Keratinocyte (primary cell): ENCODE results near the gene TPD52L2.
"Not testable (repeated sequence)": the region's sequence is repeated elsewhere in the genome, so short reads cannot be mapped to it uniquely, and the experiment has no call there.

Experiments used
- EZH2 ChIP-seq: IDR thresholded peaks from one replicate; pipeline ENCODE4 v1.6.1; 2012; ENCODE audit warnings: inconsistent platforms, mild to moderate bottlenecking, low read length, moderate library complexity
- TF ChIP-seq, protein P1 (sequence below), 3 experiments: IDR thresholded peaks in 1 of 3; conservative IDR thresholded peaks in 1 of 3; optimal IDR thresholded peaks in 1 of 3; 2 replicates in 2 of 3; 3 replicates in 1 of 3; pipeline versions ENCODE3 to v1.5.1; 2011; ENCODE audit warnings: low read length in 3 of 3, mild to moderate bottlenecking in 3 of 3, moderate library complexity in 2 of 3, control low read depth in 1 of 3, inconsistent platforms in 1 of 3; ENCODE audit not compliant: insufficient read depth in 2 of 3; ENCODE audit errors: extremely low read depth in 1 of 3

GRCh38 chr20:63916371-63916939 lies 51.4 kb downstream of the TPD52L2 start:
- TF ChIP-seq, protein P1, sequence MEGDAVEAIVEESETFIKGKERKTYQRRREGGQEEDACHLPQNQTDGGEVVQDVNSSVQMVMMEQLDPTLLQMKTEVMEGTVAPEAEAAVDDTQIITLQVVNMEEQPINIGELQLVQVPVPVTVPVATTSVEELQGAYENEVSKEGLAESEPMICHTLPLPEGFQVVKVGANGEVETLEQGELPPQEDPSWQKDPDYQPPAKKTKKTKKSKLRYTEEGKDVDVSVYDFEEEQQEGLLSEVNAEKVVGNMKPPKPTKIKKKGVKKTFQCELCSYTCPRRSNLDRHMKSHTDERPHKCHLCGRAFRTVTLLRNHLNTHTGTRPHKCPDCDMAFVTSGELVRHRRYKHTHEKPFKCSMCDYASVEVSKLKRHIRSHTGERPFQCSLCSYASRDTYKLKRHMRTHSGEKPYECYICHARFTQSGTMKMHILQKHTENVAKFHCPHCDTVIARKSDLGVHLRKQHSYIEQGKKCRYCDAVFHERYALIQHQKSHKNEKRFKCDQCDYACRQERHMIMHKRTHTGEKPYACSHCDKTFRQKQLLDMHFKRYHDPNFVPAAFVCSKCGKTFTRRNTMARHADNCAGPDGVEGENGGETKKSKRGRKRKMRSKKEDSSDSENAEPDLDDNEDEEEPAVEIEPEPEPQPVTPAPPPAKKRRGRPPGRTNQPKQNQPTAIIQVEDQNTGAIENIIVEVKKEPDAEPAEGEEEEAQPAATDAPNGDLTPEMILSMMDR (optimal IDR thresholded peaks at IDR 0.05 in 1 of 3, IDR thresholded peaks at IDR 0.05 in 1 of 3, conservative IDR thresholded peaks at IDR 0.05 in 1 of 3; ENCODE audit: extremely low read depth in 1 of 3, insufficient read depth in 2 of 3, low read length in 3 of 3) = not testable (repeated sequence)
- not testable (repeated sequence) for TF ChIP-seq EZH2
